ENCODE measurements around the gene ZNF214. TPM values are rescaled to one million over a fixed set of nuclear protein-coding genes. Genes with fewer than 3 reads are reported as not detected.

ZNF214 gene
- total RNA-seq, 6 experiments from 2014 or later = 0.85 to 2.0 (median 1.7) TPM

GRCh38 chr11:7014118-7014517 is 6.0 kb downstream of the ZNF214 start:
- Mint-ChIP-seq H3K27me3 (ENCODE audit: insufficient read depth) (no peaks in the 10 kb centered on the region), H3K4me3 (no peak overlapping the region), H3K4me1 (ENCODE audit: low read depth) (peaks cover 4% of the 10 kb centered on the region; the same call in 1 of the 2 replicates), H3K27ac (no peak overlapping the region), H3K36me3 (ENCODE audit: low read depth) (no peaks in the 10 kb centered on the region), H3K9me3 (no peaks in the 10 kb centered on the region)
- DNase-seq = no peak
- TF ChIP-seq, protein P1, sequence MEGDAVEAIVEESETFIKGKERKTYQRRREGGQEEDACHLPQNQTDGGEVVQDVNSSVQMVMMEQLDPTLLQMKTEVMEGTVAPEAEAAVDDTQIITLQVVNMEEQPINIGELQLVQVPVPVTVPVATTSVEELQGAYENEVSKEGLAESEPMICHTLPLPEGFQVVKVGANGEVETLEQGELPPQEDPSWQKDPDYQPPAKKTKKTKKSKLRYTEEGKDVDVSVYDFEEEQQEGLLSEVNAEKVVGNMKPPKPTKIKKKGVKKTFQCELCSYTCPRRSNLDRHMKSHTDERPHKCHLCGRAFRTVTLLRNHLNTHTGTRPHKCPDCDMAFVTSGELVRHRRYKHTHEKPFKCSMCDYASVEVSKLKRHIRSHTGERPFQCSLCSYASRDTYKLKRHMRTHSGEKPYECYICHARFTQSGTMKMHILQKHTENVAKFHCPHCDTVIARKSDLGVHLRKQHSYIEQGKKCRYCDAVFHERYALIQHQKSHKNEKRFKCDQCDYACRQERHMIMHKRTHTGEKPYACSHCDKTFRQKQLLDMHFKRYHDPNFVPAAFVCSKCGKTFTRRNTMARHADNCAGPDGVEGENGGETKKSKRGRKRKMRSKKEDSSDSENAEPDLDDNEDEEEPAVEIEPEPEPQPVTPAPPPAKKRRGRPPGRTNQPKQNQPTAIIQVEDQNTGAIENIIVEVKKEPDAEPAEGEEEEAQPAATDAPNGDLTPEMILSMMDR (IDR thresholded peaks at IDR 0.05) = no peak

- peak; percentile 85 for DNase-seq
- no peaks in the 10 kb centered on the region for H3K9me3 Mint-ChIP-seq
- H3K36me3 Mint-ChIP-seq (ENCODE audit: low read depth) = peaks cover 8% of the 10 kb centered on the region; the same call in 1 of the 2 replicates
- peaks cover 16% of the 10 kb centered on the region for H3K4me1 Mint-ChIP-seq (ENCODE audit: low read depth)
- H3K4me3 Mint-ChIP-seq = peak overlapping the region; percentile 87
- TF ChIP-seq, protein P1 (IDR thresholded peaks at IDR 0.05) = no peak
- H3K27me3 Mint-ChIP-seq (ENCODE audit: insufficient read depth) = no peaks in the 10 kb centered on the region
- peak overlapping the region; percentile 86 for H3K27ac Mint-ChIP-seq
Measured at GRCh38 chr11:7004482-7004881, 15.7 kb downstream of the ZNF214 start.

- Mint-ChIP-seq H3K4me1 (ENCODE audit: low read depth) (peaks cover 31% of the 10 kb centered on the region), H3K36me3 (ENCODE audit: low read depth) (peaks cover 6% of the 10 kb centered on the region; the same call in 1 of the 2 replicates), H3K4me3 (no peak overlapping the region), H3K9me3 (no peaks in the 10 kb centered on the region; the same call in 1 of the 2 replicates), H3K27ac (no peak overlapping the region), H3K27me3 (ENCODE audit: insufficient read depth) (no peaks in the 10 kb centered on the region)
- DNase-seq = no peak
- TF ChIP-seq, protein P1 (IDR thresholded peaks at IDR 0.05) = no peak
Measured at GRCh38 chr11:6995703-6996102, 24.4 kb downstream of the ZNF214 start.

DNA sequence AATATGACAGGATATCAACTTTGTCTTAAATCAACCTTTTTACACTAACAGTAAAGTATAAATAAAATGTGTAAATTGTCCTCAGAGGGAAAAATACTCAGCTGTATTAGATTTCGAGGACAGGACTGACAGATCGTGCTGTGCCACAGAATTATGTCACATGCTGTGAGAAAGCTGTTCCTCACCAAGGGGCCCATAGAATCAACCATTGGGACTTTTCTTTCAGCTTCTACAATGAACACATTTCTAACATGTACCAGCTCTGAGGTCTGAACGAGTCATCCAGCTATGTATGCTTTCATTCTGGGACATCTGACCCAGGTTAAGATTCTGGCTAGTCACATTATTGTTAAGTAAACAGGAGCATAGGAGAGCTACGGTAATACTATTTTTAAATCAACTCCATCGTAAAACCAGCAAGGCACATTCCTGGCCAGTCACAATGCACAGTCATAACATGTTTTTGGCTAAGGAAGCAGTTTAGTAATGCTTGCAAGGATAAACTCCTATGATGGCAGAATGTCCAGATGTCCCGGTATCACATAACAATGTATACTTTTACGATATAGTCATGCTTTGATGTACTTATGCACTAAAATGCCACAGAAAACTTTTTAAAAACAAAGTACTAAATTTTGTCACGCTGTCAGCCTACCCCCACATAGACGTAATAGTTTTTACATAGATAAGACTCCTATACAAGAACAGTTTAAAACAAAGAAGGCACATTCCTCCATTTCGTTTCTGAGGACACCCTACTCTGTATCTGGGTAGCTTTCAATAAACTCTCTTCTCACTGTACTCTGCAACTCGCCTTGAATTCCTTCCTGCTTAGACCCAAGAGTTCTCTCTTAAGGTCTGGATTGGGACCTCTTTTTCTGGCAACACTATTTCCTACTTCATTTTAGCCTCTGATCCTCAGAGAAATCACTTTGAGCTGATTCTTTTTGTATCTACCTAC is 27.4 kb downstream of the ZNF214 start:
- Mint-ChIP-seq H3K27me3 (ENCODE audit: insufficient read depth) (no peaks in the 10 kb centered on the region), H3K4me1 (ENCODE audit: low read depth) (peaks cover 41% of the 10 kb centered on the region), H3K27ac (peak overlapping the region; percentile 87), H3K9me3 (no peaks in the 10 kb centered on the region; the same call in 1 of the 2 replicates), H3K4me3 (peak overlapping the region; percentile 72), H3K36me3 (ENCODE audit: low read depth) (no peaks in the 10 kb centered on the region)
- TF ChIP-seq, protein P1 (IDR thresholded peaks at IDR 0.05) = no peak
- DNase-seq = peak; percentile 97

DNA sequence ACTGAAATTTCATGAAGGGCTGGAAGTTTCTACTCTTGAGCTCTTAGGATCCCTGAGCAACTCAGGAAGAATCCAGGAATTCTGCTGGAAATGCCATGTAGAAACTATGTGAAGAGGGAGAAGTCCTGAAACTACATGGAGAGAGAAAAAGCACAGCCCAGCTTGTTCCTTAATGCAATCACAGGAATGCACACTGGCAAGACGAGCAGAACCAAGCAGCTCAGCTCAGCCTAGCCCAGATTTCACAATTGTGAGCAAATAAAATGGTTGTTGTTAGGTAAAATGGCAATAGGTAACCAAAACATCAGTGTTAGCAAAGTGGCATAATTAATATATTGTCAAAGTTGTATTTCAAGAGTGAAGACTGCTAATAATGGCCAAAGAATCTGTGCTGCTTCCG is 28.1 kb downstream of the ZNF214 start:
- Mint-ChIP-seq H3K27ac (peak overlapping the region; percentile 87), H3K27me3 (ENCODE audit: insufficient read depth) (no peaks in the 10 kb centered on the region), H3K36me3 (ENCODE audit: low read depth) (no peaks in the 10 kb centered on the region), H3K4me3 (peak overlapping the region; percentile 72), H3K9me3 (no peaks in the 10 kb centered on the region; the same call in 1 of the 2 replicates), H3K4me1 (ENCODE audit: low read depth) (peaks cover 48% of the 10 kb centered on the region)
- TF ChIP-seq, protein P1 (IDR thresholded peaks at IDR 0.05) = no peak
- peak; percentile 28 for DNase-seq

Measured in HFFc6 (cell line).